NCI-H128 (cell line): ENCODE results near the gene PRRT1.

Experiments used
- DNase-seq: peaks from one replicate; lab custom pipeline; 2025; ENCODE audit not compliant: unreplicated experiment; lab: John Stamatoyannopoulos, UW

The PRRT1 gene

DNA sequence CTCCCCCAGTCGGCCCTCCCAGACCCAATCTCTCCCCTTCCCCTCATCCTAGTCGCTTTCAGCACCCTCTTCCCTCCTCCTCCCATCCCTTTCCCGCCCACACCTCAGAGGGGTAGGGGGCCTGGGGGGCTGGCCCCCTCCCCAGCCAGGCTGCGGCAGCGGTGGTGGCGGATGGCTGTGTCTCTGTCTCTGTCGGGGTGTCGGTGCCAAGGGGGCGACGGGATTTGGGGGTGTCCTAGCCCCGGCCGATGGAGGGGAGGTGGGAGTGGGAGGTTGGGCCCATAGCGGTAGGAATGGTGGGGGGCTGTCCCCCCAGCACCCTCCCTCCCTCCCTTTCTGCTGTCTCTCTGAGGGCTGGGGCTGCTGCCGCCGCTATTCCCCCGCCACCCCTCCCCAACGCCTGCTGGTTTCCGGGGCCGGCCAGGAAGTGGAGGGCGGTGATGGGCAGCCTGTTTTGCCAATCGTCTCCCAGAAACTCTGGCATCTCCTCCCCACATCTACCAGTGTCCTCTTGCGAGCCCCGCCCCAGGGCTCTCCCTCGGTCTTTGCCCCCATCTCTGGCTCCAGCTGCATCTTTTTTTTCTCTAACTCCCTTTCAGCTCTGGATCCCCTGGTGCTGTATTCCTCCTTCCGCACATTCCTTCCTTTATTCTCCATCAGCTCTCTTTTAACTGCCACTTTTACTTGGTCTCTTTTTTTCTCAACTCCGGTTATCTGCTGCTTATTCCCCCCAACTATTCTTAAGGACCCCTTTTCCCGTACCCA lies 24.2 kb upstream of the PRRT1 start, which contains the start of gene AGPAT1:
Gene AGPAT1, minus strand, starts transcription at position 374 of the 765 bp plus-strand sequence. CDS start 4,588 bp downstream, outside the sequence.
- peak; percentile 85 for DNase-seq

DNA sequence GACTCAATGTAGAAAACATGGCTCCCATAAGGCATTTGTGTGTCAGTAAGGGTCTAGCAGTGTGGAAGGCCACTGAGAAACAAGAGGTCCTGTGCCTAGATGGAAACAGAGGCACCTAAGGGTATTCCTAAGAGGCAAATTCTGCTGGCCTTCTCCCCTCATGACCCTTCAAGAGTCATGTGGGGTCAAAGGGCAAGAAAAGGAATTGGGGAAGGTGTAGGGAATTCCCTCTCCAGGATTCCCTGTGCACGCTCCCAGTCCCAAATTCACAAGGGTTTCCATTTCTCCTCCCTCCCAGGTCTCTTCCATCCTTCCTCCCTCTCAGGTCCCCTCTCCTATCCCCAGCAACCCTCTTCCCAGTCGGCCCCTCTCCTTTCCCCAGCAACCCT lies 23.6 kb upstream of the PRRT1 start:
- DNase-seq: no peak

DNA sequence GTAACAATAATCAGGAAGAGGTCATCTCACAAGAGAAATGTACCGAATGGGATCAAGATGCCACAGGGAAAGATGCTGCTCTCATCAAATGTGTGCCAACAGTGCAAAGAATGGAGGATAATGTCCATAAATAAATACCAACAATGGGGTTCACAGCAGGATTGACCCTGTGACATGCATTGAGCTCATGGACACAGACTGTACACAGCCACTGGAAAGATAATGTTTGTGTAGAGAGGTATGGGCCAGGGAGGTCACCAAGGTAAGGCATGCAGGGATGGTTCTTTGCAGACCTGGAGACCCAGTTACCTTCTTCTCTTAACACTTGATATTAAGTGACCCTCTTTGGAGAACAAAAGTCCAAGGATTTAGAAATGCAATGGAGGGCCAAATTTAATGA lies 22.7 kb upstream of the PRRT1 start:
- DNase-seq: no peak

DNA sequence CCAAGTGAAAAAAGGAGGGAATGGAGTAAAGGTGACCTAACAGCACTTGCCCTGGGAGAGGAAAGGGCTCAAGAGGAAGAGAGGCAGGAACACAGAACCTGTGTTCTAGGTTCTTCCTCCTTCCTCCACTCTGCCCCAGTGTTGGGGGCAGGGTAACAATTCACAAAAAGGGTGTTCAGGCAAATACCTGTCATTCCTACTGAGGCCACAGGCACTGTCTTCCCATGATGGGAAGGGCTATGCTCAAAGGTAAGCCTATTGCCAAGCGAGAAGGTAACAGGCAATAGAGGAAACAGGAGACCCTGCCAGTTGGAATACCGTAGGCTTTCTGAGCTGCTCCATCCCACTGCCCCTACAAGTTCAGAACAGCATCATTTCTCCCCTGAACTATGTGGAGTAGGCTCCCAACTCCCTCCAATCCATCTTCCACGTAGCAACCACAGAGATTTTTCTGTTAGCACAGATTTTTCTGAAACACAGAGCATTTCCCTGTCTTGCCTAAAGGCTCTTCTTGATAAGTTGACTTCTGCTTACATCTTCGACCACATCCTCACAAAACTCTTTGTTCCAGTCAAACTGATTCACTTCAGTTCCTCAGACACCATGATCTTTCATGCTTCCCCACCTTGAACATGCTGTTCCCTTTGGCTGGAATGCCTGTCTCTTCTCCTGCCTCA lies 21.4 kb upstream of the PRRT1 start:
- no peak for DNase-seq

DNA sequence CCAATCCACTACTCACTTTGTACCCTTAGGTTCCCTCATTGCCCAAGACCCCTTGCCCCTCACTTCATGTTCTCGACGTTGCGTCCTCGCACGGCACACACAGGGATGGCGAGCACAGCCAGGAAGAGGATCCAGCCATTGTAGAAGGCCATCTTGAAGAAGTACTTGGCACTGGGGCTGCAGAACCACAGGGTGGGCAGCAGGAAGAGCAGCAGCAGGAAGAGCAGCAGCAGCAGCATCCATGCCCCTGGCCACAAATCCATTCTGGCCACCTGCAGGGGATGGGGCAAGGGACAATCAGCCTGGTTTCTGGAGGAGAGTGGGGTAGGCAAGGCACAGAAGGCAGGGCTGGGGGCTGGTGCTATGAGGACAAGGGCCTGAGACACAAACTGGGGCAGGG lies 19.5 kb upstream of the PRRT1 start:
- no peak for DNase-seq

DNA sequence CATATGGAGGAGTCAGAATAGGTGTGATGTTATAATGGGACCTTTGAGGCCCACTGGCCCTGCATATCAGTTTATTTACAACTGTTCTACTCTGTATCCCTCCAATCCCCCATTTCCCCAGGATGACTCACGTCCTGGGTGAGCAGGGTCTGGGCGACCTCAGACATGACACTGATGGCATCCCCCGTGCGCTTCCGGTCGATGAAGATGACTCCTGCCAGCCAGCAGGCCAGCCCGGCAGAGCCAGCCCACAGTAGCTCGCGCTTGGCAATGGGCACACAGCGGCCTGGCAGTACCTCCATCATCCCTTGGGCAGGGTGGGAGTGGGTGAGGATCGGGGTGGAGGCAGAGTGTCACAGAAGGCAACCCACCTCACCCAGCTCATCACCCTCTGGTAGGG lies 18.6 kb upstream of the PRRT1 start:
- no peak for DNase-seq

DNA sequence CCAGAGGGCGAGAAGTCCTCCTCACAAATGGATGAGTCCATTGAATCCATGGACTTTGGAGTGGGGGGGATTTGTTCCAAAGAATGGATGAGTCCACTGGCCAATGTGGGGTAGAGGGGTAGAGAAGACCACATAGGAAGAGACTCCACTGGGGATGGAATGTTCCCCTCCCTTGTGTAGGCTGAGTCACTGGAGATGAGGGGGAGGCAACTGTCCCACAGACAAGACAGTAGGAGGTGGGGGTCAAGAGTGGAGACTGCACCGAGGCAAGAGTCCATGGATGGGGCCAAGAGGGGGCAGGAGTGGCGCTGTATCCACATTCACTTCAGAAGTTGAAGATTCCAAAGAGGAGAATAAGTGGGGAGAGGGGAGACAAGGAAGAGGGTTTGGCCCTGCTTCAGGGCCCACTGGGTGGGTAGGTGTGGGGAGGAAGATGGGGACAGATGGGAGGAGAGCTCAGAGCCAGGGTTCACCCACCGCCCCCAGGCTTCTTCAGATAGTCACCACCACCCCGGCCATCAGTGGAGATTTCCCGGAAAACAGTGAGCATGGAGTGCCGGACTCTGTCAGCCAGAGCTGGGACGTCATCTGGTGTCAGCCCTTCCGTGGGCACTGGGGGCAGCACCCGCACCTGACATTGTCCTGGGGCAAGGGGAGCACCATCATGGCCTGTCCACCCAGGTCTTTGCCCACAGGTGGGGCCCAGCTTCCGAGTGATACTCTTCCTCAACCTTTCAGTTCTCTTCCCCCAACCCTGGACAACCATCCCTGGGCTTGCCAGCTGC lies 17.3 kb upstream of the PRRT1 start:
- no peak for DNase-seq

DNA sequence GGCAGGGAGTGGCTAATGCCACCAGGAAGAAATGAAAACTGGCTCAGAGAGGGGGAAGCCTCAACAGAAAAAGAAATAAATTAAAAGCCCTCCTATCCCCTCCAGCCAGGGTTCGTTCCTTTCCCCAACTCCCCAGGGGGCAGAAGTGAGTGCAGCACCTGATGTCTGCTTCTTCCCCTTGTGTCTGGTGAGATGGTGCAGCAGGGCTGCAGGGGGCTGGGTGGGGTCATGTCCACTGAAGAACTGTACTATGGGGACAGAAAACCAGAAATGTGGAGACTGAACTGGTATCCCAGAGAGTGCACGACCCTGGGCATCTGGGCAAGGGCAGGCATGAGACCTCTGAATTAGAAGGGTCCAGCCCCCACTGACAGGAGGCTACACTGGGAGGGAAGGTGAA lies 16.6 kb upstream of the PRRT1 start:
- DNase-seq: no peak

DNA sequence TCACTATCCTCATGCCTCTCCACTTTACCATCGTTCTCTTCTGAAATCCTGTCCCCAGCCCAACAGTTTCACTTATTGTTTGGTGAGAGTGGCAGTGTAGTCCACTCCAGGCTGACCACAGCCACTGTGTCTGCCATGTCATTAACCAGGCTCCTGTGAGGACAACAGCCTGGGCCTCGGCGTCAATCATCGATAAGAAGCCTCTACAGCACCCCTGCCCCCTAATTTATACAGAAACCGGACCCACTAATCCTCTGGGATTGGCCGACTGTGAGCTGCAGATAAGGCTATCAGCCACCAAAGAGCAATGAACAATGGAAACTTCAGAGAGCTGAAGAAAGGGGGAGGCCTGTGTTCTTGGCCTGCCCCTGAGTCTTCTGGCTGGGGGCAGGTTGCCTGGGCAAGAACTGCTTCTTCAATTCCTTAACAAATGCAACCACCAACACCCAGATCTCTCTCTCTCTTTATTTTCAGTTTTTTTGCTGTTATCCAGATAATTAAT lies 16.1 kb upstream of the PRRT1 start:
- no peak for DNase-seq

DNA sequence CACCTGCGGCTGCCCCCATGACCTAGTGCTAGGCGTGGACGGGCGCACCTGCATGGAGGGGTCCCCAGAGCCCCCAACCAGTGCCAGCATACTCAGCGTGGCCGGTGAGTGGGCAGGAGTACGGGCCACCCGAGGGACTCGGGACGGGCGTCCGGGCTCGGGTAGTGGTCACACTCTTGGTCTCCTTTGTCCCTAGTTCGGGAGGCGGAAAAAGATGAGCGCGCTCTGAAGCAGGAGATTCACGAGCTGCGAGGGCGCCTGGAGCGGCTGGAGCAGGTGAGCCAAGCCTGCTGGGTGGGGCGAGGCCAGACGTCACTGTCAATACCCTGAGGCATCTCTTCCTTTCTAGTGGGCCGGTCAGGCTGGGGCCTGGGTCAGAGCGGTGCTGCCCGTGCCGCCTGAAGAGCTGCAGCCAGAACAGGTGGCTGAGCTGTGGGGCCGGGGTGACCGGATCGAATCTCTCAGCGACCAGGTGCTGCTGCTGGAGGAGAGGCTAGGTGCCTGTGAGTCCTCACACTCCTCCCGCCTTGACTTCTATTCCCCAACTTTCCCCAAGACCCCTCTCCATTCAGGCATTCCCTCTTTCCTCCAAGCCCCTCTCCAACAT lies 15.5 kb upstream of the PRRT1 start:
- DNase-seq: no peak

DNA sequence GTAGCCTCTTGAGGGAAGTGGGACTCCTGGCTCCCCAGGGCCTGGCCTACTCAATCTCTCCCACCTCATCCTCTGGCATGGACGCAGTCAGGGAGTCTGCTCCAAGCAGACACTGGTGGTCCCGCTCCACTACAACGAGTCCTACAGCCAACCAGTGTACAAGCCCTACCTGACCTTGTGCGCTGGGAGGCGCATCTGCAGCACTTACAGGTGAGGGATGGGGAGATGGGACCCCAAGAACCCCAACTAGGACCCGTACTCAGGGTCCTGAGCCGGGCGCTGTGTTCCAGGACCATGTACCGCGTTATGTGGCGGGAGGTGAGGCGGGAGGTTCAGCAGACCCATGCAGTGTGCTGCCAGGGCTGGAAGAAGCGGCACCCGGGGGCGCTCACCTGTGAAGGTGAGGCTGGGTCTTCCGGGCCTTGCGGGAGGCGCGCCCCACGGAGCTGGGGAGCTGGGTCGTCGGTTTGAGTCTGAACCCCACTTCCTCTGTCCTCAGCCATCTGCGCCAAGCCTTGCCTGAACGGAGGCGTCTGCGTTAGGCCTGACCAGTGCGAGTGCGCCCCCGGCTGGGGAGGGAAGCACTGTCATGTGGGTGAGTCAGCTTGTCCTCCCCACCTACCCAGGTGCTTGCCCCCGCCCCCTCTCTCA lies 14.8 kb upstream of the PRRT1 start:
- no peak for DNase-seq

DNA sequence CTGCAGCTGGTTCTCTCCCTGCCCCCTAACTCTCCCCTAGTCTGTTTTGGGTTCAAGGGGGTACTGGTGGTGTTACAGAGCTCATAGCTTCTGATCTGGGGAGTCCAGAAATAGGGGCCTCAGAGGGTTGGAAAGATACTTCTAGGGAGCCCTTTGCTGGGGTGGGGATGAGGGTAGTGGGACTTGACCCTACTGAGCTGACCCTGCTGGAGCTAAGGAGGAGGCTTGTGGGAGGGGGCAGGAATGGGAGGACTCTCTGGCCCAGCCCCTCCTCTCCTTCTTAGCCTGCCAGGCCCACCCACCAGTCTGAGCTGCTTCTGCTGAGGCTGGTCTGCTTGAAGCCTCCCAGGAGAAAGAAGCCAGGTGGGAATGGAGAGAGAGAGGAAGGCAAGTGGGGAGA lies 12.6 kb upstream of the PRRT1 start, which contains the start of gene EGFL8:
Gene EGFL8, plus strand, starts transcription at position 301 of the 400 bp plus-strand sequence. CDS start 1,571 bp downstream, outside the sequence.
- DNase-seq: no peak

DNA sequence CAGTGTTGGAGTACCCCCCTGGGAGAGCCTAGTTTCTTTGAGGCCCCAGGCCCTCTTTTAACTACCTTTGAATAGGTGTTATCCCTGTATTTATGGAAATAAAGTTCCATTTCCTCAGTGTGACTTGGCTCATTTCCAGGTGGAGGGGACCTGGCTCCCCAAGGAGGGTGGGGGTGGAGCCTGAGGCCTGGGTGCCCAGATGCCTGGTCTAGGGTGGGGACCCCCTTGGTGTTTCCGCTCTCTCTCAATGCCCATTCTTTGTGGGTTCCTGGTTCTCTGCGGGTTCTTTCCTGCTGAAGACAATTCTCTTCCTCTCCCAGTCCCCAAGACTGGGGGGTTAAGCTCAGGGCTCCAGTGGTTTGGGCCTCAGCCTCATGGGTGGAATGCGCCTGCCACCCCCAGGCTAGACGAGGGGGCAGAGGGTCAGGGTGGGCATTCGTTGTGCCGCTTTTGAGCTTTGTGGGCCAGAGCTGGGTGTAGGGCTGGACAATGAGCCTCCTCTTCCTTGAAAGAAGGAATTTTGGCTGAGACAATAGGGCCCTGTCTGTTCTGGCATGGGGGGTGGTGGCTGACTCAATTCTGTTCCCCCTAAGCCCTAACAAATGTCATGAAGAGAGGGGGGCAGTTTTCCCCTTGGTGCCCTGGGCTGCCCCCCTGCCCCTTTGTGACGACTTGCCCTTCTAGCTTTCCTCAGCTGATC lies 12.0 kb upstream of the PRRT1 start:
- DNase-seq: no peak

DNA sequence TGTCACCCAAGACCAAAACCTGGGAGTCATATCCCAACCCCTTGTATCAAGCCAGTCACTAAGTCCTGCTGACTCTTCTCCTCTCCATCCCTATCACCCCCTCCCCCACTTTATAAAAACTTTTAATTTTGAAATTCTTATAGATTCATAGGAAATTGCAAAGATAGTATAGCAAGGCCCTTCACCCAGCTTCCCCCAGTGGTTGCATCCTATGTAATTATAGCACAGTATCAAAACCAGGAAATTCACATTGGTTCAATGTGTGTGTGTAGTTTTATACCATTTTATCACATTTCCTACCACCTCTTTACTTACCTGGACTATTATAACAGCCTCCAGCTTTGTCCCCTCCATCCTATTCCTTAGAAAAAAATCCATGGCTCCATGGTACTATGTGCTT lies 6.3 kb upstream of the PRRT1 start:
- no peak for DNase-seq

DNA sequence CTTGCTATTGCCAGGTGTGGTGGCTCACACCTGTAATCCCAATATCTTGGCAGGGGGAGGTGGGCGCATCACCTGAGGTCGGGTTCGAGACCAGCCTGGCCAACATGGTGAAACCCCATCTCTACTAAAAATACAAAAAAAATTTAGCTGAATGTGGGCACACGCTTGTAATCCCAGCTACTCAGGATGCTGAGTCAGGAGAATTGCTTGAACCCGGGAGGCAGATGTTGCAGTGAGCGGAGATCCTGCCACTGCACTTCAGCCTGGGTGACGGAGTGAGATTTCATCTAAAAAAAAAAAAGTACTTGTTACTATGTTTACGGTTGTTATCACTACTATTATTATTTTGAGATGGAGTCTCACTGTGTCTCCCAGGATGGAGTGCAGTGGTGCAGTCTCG lies 5.2 kb upstream of the PRRT1 start:
- no peak for DNase-seq

DNA sequence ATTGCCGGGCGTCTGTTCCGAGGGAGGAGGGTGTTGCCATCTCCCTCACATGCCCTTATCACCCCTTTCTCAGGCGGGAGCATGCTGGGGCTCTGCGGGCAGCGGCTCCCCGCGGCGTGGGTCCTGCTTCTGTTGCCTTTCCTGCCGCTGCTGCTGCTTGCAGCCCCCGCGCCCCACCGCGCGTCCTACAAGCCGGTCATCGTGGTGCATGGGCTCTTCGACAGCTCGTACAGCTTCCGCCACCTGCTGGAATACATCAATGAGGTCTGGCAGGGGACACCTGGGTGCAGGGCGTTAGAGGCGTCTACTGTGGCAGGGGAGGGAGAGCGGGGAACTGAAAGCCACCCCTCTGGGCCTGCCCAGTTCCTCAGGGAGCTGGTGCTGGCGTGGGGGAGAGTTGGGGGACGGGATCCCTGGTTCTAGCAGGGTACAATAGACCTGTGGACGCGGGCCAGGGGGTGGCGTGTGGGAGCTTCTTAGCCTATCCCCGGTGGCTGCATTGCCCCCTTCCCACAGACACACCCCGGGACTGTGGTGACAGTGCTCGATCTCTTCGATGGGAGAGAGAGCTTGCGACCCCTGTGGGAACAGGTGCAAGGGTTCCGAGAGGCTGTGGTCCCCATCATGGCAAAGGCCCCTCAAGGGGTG lies 2.9 kb upstream of the PRRT1 start:
- peak; percentile 41 for DNase-seq

DNA sequence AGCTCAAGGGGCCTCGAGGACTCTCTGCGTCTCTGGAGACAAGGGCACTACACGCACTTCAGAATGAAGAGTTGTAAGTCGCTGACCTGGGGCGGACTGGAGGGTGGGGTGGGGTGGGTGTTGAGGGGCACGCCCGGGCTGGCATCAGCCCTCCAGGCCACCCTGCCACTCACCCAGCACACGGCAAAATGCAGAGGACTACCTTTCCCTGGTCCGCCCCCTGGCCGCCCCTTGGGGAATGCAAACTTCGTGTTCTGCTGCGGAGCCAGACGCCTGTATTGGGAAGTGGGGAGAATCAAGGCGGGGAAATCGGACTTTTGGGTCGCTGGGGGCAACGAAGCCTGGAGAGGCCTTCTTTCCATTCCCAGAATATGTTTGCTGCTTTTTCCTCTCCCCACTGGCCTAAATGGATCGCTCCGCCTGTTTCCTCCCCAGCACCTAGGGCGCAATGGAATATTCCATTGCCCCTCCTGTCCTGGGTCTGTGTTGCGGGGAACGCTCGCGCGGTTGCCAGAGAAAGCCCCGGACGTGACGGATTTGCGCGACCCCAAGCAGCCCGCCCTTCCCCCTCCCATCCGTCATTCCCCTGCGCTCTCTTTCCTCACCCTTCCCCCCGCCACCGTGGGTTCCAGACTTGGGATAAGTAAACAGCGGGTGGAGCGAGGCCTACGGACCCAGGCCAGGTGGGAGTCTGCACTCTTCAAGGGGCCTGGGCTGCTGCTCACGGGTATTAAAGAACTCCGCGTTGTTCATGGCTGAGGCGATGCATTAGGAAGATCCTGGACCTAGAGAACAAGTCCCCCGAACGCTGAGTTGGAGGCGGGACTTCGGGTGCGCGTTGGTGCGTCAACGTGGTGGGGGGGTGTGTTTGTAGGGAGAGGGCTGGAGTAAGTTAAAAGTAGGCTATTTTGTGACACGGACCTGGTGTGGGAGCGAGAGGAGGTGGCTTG lies 2.1 kb upstream of the PRRT1 start, which contains the start of gene PPT2:
Gene PPT2, plus strand, starts transcription at position 578 of the 950 bp plus-strand sequence. CDS start 454 bp downstream, outside the sequence.
- peak; percentile 46 for DNase-seq
